WERI-Rb-1 (cell line): ENCODE data around the gene UROC1.

ENCODE experiments used
- DNase-seq: peaks from one replicate; pipeline ENCODE4 v3.0.0-alpha.2; 2020
- H3K27ac ChIP-seq: fragments of 250-450 bp; sonication (Bioruptor Pico); 2 replicates; pipeline ENCODE4 v1.5.1; 2020; ENCODE audit warnings: mild to moderate bottlenecking, moderate library complexity
- H3K27me3 ChIP-seq: fragments of 250-450 bp; sonication (Bioruptor Pico); 2 replicates; pipeline ENCODE4 v1.5.1; 2021; ENCODE audit warnings: mild to moderate bottlenecking, low read depth, moderate library complexity; ENCODE audit not compliant: insufficient read depth, severe bottlenecking
- H3K36me3 ChIP-seq: fragments of 250-450 bp; sonication (Bioruptor Pico); 2 replicates; pipeline ENCODE4 v1.5.1; 2020; ENCODE audit warnings: mild to moderate bottlenecking, moderate library complexity
- H3K4me3 ChIP-seq: 2 replicates; pipeline ENCODE4 v1.5.1; 2011; ENCODE audit warnings: low read depth, mild to moderate bottlenecking, control low read depth, low read length
- H3K9me3 ChIP-seq: fragments of 250-450 bp; sonication (Bioruptor Pico); 2 replicates; pipeline ENCODE4 v1.5.1; 2021; ENCODE audit warnings: mild to moderate bottlenecking, moderate library complexity; ENCODE audit not compliant: severe bottlenecking
- CTCF ChIP-seq: IDR thresholded peaks from 2 replicates; pipeline ENCODE4 v1.5.1; 2011; ENCODE audit warnings: low read depth, mild to moderate bottlenecking, control low read depth, inconsistent platforms, low read length

The UROC1 gene

GRCh38 chr3:126439968-126440708, 77.4 kb downstream of the UROC1 start:
- Histone ChIP-seq H3K27ac (no peak overlapping the region), H3K36me3 (peaks cover 18% of the 10 kb centered on the region)

GRCh38 chr3:126439346-126439967, 78.1 kb downstream of the UROC1 start:
- TF ChIP-seq CTCF, result no peak
- Histone ChIP-seq H3K4me3 (no peak overlapping the region), H3K27me3 (no peaks in the 10 kb centered on the region), H3K27ac (no peak overlapping the region), H3K9me3 (no peaks in the 10 kb centered on the region), H3K36me3 (peaks cover 18% of the 10 kb centered on the region)
- no peak for DNase-seq

More at GRCh38 chr3:126439968-126440708, 77.4 kb downstream of the UROC1 start:
- Histone ChIP-seq H3K4me3 (no peak overlapping the region), H3K27me3 (no peaks in the 10 kb centered on the region), H3K9me3 (no peaks in the 10 kb centered on the region)
- TF ChIP-seq CTCF, result no peak
- DNase-seq, result no peak

- no peak for DNase-seq
- Histone ChIP-seq H3K36me3 (peaks cover 18% of the 10 kb centered on the region), H3K9me3 (no peaks in the 10 kb centered on the region), H3K27me3 (no peaks in the 10 kb centered on the region), H3K27ac (no peak overlapping the region), H3K4me3 (no peak overlapping the region)
- TF ChIP-seq CTCF, result no peak
Observed at GRCh38 chr3:126438746-126439145, 78.8 kb downstream of the UROC1 start.

- Histone ChIP-seq H3K27me3 (no peaks in the 10 kb centered on the region), H3K4me3 (no peak overlapping the region), H3K9me3 (no peaks in the 10 kb centered on the region), H3K36me3 (peaks cover 18% of the 10 kb centered on the region), H3K27ac (no peak overlapping the region)
- no peak for TF ChIP-seq CTCF
- no peak for DNase-seq
Observed at GRCh38 chr3:126438186-126438585, 79.4 kb downstream of the UROC1 start.

- DNase-seq, result no peak
- Histone ChIP-seq H3K9me3 (no peaks in the 10 kb centered on the region), H3K36me3 (peaks cover 21% of the 10 kb centered on the region)
Observed at GRCh38 chr3:126436826-126437717, 80.5 kb downstream of the UROC1 start.

More at GRCh38 chr3:126436826-126437717, 80.5 kb downstream of the UROC1 start:
- TF ChIP-seq CTCF, result no peak
- no peak overlapping the region for H3K4me3 ChIP-seq
- H3K27me3 ChIP-seq, result no peaks in the 10 kb centered on the region
- H3K27ac ChIP-seq, result no peak overlapping the region
